GM19438 (cell line): ENCODE measurements around the gene SMAD5.

Source experiments
- ATAC-seq: cut with Tn5 transposase; IDR thresholded peaks from one replicate; pipeline ENCODE4 v1.9.1; 2021; ENCODE audit warnings: low read depth; ENCODE audit not compliant: unreplicated experiment

SMAD5 gene

DNA sequence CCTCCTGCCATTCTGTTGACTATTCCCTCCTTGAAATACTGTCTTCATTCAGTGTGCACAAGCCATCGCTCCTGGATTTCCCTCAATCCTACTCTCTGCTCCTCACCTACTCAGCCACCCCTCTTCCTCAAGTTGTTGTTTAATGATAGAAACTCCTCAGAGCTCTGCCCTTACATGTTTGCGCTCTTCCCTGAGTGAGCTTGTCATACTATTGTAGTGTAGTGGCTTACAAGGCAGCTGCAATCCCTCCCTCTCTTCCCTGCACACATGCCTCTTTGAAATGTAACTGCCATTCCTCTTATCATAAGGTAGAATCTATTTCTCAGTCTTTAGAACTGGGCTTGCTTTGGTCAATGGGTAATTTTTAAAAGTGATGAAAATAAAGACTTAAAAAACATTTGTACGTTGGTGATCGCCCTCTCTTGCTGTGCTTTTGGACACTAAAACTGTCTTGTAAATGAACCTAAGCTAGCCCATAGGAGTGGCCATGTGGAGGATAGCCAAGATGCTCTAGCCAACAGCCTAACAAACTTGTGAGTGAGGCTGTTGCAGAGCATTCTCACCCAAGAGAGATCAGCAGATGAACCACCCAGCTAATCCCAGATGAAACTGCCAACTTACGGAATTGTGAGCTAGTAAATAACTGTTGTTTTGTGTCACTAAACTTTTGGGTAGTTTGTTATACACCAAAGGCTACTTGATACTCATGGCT, 18.1 kb upstream of the SMAD5 start:
- no peak for ATAC-seq

DNA sequence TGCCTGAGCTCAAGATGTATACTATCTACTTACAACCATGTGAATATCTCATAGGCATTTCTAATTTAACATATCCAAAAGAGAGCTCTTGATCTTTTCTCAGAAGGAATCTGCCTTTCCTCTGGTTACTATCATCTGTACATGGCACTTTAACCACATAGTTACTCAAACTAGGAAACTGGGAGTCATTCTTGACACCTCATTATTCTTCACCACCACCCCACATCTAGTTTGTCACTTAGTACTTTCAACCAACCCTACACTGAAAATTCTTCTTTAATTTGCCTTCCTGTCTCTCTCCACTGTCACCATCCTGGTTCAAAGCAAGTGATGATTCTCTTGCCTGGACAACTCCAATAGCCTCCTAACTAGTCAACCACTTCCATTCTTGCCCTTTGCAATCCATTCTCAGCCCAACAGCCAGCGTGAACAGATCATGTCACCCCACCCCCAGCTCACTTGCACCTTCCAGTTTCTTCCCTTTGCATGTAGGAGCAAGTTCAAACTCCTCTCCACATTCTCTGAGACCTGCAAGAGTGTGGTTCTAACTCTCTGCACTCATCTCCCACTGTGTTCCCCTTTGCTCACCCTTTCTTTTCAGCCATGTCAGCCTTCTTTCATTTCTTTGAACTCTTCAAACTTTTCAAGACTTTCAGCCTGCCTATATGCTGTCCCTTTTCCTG, 17.3 kb upstream of the SMAD5 start:
- no peak for ATAC-seq

DNA sequence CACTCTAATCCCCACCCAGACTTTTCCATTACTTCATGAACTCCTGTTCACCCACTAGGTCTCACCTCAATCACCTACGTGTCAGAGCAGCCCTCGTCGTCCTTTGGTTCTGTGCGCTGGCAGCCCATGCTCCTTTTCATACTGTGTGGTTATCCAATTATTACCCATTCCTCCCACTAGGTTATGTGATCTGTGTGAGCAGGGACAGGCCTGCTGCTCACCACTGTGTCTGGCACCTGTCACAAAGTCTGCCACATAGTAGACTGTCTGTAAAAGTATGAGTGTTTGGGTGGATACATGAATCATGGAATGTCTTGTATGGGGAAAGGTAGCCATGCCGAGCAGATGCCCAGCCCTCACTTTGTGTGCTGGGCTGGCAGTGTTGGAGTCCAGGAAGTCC, 12.1 kb upstream of the SMAD5 start:
- no peak for ATAC-seq

DNA sequence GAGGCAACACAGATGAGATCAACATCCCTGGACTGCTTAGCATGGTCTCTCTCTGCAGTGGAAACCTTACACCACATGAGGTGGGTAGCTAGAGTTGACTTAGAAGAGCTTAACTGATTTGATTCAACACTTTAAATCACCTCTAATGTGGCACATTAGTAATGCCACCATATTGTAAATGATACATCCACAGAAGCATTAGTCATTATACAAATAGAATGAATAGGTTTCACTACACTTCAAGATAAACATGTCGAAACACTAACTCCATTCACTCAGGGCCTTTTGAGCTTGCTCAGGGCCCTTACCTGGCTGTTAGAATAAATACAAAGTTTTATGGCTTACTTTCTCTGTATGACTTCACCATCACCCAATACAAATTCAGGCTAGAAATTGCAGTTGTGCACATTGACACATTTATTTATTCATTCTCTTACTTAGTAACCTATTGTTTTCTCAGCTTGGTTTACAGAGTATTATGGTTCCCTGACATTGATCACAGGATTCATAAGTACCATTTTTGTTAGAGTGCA, 9.3 kb upstream of the SMAD5 start:
- no peak for ATAC-seq

DNA sequence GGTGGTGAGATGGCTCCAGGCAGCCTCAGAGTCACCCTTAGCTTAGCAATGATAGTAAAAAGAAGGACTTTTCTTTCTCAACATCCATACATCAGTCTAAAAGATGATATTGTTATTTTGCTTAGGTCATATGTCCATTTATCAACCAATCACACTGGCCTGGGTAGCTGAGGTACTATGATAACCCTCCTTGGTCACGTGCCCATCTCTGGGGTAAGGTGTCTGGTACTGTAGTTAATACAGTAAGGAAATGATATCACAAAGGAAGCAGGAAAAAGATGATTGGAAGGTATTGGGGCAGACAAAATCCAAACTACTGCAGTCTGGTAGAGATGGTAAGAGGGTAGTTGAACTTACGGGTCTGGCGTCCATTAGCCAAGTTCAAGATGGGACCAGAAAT, 5.1 kb upstream of the SMAD5 start:
- no peak for ATAC-seq

DNA sequence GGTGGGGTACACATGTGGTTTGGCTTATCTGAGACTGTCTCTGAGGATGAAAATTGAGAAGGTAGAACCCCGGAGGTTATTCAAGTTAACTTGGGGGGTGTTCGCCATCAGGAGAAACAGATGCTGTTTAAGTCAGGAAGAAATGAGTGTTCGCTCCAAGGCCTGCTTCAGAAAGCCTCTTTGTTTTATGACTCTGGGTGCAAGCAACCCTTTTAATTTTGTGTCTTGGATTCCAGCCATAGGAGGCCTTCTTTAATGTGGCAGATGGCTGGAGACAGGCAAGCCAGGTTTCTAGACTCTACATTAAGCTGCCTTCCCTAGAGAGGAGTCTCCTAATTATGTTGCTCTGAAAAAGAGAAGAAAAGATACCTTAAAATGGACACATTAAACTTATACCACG, 4.2 kb upstream of the SMAD5 start:
- ATAC-seq = no peak

DNA sequence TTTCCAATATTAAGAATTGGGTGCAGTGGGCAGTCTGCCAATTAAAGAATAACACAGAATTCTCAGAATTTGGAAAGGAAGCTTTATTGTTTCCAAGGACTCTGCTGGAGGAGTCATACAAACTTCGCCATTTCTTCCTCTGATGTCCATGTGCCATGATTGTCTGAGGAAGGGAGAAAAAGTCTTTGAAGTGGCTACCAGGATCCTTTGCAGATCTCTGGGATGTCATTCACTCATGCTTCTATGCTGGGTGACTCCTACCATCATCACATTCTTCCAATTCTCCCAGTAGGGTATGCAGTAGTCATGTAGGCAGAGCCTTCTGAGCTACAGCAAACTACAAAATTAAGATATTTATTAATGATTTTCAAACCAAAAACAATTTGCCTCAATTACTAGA, 3.2 kb upstream of the SMAD5 start:
- ATAC-seq = no peak

DNA sequence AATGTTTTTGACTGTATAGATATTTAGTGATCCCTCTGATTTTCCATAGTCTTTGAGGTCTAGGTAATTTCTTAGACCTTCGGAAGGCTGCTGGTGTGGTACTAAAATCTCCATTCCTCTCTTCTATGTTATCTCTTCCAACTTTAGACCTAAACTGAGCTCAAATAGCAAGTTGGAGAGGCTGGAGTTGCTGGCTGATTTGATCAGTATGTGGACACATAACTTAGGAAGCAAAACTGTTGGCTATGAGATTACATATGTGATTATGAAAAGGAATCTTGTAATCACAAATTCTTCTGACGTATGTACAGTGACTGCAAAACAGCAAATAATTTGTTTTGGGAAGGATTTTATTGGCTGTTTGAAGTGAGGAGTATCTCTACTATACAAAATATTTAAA, 2.1 kb upstream of the SMAD5 start:
- no peak for ATAC-seq

DNA sequence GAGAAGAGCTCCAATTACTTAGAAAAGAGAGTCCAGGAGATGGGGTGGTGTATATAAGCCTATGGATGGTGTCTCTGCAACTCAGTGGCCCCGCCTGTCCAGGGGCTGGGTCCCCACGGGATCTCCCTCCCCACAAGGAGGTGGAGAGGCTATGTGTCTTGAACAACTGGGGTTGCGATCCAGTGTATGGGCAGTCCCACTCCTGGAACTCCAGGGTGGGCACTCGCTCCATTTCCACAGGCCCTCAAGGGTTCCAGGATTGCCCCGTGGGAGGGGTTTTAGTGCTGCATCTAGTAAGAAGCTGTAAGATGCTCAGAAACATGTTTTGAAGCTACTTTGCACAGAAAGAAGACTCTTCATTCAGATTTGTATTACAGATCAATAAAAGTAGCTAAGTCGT, 558 bp upstream of the SMAD5 start:
- no peak for ATAC-seq

DNA sequence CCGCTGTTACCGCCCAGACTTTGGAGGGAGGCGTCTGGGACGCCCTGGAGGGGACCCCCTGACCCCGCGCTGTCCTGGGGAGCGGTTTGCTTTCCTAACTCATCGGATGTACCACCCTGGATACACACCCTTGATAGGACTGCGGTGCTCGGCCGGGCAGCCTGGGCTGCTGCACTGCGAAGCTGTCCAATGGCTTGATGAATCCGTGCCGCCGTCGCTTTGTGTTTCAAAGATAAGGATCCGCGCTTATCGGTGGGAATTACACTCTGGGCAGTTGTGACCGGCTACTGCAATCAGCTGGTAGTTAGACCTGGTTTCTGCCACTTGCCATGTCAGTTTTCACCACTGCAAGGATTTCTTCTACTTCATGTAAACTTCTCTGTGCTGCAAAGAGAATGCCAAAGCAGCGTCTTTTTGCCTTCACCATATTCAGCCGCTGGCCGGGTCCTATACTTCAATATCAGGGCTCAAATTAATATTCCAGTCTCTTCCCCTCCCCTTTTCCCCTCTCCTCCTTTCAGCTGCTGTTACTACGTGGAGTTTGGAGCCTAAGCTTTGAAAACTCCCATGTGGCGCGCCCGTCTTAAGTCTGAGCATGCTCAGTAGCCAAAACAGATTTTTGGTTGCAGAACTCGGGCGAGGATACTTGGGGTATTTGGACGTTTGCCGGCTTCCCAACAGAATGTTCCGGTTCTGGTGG, 727 bp downstream of the SMAD5 start:
- ATAC-seq = peak; percentile 45

DNA sequence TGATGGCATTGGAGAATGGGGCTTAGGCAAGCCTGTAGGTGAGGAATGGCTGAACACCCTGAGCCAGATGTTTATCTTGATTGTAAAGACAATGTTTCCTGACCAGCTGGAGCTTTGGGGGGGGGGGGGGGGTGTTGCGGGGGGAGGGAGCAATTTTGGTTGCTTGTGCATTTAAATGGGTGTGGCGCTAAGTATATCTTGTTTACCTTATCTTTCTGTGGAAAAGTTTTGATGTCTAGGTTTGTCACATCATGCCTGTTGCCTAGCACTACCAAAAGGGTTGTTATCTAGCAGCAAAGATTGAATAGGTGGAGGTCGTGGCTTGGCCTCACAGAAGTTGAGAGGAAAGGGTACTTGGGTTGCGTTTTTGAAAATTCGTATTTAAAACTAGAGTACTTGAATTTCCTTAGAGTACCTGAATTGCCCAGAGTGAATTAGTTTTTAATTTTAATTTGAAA, 1.3 kb downstream of the SMAD5 start:
- no peak for ATAC-seq

DNA sequence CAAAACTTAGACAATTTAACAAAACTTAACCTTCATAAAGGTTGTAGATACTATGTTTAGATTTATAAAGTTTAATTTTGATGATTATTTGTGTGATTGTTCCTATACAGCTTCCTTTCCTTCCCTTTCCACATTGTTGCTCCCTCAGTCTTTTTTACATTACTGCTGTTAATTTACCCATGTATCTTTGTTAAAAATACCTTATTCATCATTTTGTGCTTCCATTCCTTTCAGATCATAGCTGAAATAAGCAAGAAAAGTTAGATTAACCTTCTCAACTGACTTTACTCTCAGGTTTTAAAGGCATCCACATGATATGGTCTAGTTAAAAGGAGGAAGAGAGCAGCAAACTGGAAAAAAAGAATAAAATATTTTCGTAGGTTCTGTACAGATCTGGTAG, 2.0 kb downstream of the SMAD5 start:
- ATAC-seq = no peak

DNA sequence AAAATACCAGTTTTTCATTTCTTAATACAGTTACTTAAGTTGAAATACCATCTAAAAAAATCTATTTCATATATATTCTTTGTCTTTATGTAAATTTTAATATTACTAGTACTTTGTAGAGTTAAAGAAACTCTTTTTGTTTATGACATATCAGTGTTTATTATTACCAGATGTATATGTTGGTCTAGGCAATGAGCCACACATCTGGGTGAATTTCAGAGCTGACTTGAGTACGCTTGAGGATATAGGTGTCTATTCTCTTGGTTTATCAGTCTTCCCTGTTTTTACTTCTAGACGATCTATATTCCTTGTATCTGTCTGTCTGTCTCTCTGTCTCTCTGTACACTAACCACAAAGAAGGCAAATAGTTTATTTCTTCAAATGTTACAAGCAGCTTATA, 2.9 kb downstream of the SMAD5 start:
- ATAC-seq = no peak

DNA sequence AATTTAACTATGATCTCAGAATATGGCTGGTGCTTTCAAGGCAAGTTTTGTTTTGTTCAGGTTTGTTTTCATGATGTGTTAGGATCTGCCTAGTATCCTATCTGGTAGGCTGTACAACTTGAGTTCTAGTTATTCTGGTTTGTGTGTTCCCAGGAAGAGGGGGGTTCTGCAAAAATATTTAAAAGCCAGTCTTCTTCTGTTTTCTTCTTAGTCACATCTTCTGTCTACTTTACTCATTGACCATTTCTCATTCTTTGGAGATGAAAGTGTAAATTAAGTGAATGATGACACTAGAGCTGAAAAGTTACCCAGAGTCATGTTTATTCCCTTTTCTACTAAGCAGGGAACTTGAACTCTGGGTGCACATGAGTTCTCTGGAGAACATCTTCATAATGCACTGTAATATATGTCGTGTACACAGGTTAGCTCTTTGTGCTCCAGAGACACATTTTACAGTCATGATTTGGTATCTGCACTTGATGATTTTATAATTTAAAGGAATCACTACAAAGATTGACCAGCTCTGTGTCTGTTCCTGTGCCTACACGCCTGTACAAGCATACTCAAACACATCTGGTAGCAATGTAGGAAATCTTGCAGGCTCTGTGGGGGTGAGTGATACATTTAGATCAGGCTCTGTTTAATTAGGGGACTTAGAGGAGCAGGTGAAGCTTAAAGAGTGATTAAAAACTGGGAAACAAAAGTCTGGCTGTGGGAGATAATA, 5.0 kb downstream of the SMAD5 start:
- ATAC-seq = no peak

DNA sequence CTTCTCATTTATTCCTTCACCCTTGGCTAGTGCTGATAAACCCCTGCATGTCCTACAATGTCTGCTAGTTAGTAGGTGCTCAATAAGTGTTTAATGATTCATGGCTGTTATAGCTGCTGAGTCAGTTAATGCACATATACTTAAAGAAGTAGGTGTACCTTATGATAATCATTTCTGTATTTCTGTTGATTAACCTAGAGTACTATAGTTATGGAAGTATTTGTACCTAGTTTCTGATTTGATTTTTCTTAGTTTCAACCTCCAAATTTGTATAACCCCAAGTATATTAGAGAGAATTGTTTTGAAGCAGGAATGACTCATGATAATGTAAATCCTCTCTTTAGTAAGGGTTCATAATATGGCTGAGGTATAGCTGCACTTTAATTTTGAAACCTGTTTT, 8.9 kb downstream of the SMAD5 start:
- ATAC-seq = peak; percentile 60

DNA sequence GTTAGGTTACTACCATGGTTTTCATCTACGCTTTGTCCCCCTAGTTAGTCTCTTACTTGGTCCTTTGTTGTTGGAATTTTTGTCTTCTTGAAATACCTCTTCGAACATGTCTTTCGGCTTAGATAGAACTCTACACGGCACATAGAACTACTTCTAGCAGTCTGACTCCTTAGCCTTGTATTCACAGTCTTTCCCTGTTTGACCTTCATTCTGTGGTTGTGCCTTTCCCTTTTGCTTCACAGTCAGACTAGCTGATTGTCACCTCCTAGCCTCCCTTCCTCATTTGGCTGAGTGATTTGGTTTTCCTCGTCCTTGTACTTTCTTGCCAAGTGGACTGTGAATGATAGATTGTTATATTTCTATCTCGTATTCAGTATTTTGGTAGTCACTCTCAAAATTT, 10.7 kb downstream of the SMAD5 start:
- ATAC-seq = no peak

DNA sequence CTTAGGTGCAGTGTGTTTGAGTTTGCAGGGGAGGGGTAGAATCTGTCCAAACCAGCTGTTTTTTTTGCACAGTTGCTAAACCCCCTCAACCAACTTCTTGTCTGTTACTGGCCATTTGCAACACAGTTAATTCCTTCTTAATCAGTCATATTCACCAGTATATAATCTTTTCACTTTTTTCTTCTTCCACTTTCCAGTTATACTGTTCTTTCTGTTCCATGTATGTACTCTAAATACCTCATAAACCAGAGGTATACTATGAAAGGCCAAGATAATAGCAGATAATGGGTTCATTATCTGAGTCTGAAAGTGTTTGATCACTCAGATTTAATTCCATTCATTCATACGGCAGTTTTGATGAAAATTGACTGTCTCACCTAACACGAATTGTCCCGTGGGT, 11.1 kb downstream of the SMAD5 start:
- no peak for ATAC-seq

DNA sequence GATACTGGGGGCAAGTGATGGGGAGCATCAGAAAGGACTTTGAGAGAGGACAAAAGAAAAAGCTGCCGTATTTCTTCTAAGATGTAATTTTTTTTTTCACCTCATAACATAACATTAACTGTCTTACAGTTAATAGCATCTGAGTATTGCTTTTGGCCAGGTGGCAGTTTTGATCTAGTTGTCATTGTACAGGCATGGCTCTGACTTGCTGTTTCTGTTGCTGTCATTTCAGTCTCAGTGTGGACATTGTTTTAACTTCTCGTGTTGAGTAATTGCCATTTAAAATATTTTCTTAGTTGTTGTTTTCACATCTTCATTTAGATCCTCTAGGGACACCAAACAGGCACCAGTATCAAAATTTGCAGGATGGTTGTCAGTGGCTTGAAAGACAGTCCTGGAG, 12.4 kb downstream of the SMAD5 start:
- ATAC-seq = no peak

DNA sequence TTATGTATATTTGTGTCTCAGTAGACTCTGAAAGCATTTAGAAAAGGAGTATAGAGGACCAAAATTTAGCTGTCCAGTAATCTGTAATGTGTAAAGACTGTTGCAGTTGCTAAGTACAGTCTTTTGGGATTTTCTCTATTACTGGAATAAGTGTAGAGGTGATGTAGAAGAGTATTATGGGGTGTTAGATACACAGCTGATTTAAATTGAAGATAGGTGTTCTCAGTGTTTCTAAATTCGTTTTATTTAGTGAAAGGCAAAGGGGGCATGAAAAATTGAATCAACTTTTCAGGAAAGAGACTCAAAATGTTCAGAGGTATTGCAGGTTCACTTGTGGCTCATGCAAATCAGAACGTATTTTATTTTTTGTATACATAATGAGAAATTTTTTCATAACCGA, 13.6 kb downstream of the SMAD5 start:
- no peak for ATAC-seq

DNA sequence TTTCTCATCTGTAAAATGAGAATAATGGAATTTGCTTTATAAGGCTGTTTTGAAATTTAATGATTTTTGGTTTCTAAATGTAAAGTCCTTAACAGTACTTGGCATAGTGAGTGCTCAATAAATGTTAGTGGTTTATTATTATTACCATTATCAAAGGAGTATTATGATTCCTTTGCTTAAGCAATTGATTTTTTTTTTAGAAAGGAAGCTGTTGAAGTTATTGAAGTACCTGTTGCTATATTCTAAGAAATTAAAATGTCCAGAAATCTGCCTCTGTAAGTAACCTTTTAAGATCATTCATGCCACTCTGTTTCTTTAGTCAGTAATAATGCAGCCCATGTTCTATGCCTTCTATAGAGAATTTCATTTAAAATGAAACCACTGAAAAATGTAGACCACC, 15.0 kb downstream of the SMAD5 start:
- ATAC-seq = no peak

DNA sequence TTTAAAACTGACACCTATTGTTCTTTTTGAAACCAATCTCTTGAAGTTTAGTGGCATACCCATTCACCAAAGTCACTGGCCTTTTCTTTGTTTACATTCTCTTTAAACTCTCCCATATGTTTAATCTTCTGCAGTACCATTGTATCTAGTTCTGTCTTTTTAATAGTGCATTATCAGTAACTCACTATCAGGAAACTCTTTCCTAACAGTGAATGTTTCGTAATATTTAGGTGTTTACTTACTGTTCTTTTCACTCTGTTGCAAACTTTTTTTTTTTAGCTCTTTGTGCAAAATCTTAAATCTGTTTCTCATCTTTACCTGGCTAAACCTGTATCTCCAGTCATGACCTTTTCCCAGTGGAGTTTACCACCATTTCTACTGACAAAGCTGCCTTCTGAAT, 17.2 kb downstream of the SMAD5 start:
- no peak for ATAC-seq
